Measurements from ENCODE around the gene ZBTB43. TPM values are rescaled to one million over a fixed set of nuclear protein-coding genes. Genes with fewer than 3 reads are reported as not detected.
A peak's percentile ranks its signal among the peaks of the same experiment; 100 is the strongest.
"Not testable (repeated sequence)": the region's sequence is repeated elsewhere in the genome, so short reads cannot be mapped to it uniquely, and the experiment has no call there.

The ZBTB43 gene
- total RNA-seq, 1 donor from 2014 or later, result 12.8 TPM

DNA sequence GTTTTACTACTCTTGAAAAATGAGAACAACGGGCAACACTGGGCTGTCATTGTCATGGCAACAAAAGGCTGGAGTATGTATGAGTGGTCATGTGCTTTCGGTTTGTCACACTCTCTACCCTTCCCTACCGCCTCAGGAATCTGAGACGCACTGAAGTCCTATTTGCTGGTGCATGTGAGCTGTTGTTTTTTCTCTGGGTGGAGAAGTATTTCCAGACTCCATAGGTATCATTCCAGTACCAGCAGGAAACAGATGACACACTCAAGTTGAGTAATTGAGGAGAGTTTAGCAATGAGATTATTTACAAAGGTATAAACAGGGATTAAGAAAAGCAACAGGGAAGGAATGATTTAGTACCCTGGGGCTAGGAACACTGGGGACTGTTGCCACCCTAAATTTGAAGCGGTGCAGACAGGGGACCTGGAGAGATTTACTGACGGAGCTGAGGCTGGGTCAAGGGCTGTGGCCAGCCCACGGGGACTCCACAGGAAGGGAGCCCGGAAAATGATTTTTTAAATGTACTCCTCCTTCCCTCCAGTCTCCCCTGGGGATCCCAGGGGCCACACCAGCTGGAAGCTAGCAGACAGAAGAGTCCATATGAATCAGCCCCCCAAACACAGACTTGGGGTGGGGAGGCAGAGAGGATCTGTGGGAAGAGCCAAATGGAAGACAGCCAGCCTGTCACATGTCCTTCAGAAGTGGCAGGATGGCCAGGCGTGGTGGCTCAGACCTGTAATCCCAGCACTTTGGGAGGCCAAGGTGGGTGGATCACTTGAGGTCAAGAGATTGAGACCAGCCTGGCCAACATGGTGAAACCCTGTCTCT lies 13.2 kb upstream of the ZBTB43 start:
- peak; percentile 82 for ATAC-seq

DNA sequence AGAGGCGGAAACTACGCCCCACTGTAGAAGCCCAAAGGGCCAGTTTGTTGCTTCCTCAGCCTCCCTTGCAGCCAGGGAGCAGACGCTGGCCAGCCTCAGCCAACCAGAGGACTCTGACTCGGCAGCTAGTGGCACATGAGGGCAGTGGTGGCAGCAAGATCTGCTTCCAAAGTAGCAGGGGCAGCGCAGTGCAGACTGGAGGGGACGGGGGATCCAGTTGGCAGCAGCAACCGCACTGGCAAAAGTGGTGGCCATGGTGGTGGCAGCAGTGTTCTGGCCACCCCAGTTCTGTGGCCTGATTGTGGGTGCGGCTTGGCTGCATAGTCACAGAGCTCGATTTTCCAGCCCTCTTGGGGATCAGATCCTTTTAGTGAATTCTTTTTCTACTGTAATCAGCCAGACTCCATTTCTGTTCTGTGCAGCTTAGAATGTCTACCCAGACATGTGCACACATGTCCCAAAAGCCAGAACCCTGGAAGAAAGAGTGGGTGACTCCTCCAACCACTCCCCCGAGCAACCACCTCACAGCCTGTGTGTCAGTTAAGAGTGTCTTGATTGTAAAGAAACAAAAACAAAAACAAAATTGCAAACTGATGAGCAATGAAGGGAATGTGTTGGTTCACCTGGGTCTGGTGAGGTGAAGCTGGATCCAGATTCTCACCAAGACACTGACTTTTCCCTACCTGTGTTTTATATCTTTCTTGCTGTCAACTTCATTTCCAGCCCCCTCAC lies 11.0 kb upstream of the ZBTB43 start:
- ATAC-seq, result peak; percentile 66

DNA sequence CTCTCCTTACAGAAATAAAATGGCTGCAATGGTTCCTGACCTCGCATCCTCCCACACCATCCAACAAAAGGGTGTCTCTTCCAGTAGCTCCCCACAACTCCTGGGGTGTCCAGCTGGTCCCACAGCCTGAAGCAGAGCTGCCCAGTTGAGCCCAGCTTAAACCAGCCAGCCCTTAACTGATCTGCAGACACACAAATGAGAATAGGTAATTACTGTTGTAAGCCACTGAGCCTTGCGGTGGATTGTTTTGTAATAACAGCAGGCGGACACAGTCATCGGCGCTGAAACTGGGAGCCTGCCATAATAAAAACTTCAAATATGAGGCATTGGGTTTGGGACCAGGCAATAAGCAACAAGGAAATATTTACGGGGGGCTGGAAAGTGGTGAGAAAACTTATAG lies 10.4 kb upstream of the ZBTB43 start:
- peak; percentile 24 for ATAC-seq

DNA sequence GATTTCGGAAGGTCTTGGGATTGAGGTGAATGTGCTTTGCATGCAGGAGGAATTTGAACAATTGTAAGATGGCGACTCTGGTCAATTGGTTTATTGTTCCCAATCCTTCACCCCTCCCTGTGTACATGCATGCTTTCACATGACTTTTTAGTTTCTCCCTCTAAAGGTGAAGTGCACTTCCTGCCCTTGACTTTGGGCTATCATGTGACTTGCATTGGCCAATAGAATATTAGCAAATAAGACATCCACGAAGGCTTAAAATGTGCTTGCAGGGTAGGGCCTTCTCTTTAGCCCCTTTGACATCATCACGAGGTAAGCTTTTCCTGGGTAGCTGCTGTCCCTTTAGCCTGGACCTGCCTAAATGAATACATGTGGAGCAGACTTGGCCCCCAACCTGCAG lies 8.1 kb upstream of the ZBTB43 start:
- ATAC-seq, result no peak

DNA sequence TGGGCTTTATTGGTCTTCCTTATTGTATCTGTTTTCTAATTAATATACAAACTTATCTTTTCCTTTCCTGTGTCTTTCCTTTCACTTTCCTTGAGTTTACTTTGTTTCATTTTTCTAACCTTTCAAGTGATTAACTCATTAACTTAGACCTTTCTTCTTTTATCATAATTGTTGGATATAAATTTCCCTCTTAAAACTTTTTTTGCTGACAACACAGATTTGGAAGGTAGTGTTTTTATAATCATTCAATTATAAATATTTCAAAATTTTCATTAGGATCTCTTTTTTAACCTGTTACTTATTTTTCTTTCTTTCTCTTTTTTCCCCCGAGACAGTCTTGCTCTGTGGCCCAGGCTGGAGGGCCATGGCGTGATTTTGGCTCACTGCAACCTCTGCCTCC lies 6.9 kb upstream of the ZBTB43 start:
- no peak for ATAC-seq

DNA sequence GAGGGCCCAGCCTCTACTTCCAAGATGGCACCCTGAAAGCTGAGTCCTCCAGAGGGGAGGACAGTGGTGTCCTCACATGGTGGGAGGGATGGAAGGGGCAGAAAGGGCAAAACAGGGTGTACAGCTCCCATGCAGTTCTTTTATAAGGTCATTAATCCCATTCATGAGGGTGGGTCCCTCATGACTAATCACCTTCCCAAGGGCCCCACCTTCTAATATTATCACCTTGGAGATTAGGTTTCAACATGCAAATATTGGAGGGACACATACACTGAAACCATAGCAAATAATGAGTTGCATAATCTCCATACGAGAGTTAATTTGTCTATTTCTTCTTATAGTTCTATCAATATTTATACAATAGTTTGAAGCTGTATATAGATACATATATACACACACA lies 5.8 kb upstream of the ZBTB43 start:
- no peak for ATAC-seq

DNA sequence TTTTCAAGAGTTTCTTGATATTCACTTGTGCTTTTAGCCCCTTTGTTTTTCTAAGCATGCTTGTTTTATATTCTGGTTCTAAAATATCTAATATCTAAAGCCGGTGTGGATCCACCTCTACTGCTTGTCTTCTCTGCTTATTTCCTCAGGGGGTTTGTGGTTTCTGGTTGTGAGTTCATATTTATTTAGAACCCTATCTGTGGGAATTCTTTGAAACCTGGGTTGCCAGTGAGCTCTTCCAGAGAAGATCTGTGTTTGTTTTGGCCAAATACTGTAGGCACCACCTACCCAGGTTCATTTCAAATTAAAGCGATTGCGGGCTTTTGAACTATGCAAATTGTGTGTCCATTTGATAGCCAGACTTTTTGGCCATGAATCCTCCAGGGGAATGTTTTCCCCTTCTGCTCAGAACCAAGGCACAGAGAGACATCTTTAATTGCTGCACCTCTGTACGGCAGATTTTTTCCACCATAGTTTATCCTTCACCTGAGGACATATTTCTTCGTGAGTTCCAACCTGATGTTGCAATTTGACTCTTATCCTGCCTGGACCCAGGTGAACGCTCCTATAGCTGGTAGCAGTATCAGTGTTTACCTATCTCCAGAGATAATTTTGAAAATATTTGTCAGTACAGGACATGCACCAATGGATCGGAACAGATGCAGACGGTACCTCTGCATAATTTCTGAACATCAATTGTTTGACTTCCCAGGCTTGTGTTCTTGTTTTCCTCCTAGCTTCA lies 2.4 kb upstream of the ZBTB43 start:
- no peak for ATAC-seq

DNA sequence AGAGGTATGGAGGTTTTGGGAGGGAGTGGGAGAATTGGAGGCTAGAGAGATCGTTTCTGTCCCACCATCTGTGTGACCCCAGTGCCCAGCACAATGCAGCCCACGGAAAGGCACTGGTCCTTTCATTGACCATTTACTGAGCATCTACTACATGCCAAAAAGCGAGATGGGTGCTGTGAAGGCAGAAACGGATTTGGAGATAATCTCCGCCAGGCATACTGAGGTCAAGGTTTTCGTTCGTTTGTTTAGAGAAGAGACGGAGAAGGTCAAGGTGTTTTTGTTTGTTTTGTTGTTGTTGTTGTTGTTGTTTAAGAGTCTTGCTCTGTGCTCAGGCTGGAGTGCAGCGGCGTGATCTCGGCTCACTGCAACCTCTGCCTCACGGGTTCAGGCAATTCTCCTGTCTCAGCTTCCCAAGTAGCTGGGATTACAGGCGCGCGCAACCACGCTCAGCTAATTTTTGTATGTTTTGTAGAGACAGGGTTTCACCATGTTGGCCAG lies 593 bp upstream of the ZBTB43 start:
- ATAC-seq, result no peak

DNA sequence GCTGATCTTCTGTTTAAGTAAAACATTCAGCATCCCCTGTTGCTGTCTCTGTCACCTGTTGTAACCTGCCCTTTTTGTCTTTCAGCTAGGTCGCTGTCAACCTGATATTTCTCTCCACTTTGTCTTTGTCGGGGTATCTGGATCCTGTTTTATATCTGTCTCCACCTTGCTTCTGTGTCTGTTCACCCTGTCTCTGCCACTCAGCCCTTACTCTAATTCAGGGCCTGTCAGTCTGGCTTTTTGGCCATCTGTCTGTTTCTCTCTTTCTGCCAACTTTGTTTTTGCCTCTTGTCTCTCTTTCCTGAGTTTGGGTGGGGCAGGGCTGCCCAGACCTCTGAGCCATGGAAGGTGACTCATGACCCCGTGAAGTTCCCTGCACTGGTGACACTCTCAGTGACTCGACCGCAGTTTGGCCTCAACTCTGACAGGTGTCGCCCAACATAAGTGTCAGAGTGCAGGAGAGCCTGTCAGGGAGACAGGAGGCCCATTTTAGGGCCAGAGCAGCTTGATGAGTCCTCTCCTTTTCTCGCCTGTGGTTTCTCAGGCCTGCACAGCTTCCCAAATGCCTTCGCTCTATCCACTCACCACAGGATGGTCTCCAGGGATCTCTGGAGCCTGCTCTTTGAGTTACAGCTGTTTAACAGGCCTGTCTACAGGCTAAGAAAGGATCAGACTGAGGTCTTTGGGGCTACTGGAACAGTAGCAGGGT lies 868 bp downstream of the ZBTB43 start:
- ATAC-seq, result peak; percentile 94

DNA sequence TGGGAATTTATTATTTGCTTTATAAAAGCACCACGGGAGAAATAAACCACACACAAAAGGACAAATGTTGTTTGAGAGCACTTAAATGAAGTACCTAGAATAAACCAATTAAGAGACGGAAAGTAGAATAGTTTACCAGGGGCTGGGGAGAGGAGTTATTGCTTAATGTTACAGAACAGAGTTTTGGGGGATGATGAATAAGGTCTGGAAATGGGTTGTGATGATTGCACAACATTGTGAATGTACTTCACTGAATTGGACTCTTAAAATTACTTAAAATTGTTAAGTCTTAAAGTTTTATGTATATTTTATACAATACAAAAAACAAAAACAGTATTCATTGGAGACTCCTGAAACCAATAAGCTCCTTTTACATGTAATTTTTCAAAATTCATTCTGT lies 1.5 kb downstream of the ZBTB43 start:
- ATAC-seq, result no peak

DNA sequence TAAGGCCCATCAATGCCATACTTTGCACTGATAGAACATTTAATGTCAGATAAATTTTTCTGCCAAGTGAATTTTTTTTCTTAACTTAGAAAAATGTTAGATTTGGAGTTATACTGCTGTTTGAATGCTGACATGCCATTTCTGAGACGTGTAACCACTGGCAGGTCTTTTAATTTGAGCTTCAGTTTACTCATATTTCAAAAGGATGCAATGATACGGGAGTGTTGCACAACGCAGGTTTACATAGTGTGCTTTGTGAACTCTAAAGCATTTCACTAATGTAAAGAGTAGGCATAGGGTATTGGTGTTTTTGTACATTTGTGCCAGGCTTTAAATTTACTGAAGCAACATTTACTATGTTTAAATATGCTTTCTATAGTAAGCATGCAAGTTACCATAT lies 4.2 kb downstream of the ZBTB43 start:
- no peak for ATAC-seq

DNA sequence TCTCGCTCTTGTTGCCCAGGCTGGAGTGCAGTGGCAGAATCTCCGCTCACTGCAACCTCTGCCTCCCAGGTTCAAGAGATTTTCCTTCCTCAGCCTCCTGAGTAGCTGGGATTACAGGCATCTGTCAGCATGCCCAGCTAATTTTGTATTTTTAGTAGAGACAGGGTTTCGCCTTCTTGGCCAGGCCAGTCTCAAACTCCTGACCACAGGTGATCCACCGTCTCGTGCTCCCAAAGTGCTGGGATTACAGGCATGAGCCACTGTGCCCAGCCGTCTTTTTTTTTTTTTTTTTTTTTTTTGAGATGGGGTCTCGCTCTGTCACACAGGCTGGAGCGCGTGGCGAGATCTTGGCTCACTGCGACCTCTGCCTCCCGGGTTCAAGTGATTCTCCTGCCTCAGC lies 5.4 kb downstream of the ZBTB43 start:
- ATAC-seq, result not testable (repeated sequence)

DNA sequence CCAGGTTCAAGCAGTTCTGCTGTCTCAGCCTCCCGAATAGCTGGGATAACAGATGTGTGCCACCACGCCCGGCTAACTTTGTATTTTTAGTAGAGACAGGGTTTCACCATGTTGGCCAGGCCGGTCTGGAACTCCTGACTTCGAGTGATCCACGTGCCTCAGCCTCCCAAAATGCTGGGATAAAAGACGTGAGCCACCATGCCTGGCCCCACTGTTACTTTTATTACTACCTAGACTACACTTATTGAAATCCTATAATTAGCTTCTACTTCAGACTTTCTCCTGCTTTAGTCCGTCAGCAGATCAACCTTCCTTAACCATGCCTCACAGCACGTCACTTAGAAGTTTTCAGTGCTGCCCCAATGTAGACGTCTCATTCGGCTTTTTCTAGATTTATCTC lies 8.2 kb downstream of the ZBTB43 start:
- no peak for ATAC-seq

DNA sequence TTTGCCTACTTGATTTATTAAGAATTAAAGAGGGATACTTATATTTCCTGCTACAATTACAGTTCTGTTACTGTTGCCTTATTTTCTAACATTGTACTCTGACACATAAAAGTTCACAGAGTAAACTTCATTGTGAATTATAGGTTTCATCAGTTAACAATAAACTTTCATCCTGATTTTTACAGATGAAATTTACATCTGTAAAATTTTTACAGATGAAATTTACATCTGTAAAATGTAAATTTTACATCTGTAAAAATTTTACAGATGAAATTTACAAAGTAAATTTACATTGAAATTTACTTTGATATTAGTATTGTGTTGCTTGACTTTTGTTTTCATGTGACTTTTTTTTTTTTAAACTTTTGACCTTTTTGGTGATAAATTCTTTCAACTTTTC lies 9.3 kb downstream of the ZBTB43 start:
- no peak for ATAC-seq

DNA sequence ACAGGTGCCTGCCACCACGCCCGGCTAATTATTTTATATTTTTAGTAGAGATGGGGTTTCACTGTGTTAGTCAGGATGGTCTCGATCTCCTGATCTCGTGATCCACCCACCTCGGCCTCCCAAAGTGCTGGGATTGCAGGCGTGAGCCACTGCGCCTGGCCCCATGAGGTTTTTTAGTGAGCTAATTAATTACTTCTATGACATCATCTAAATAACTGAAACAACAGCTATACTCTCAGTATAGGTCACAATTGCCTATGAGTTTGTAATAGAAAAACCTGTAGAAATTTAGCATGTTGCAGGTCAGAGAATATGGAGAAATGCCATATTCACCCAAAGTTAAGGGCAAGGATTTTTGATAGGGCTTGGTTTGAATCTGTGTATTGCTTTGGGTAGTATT lies 12.8 kb downstream of the ZBTB43 start:
- not testable (repeated sequence) for ATAC-seq

DNA sequence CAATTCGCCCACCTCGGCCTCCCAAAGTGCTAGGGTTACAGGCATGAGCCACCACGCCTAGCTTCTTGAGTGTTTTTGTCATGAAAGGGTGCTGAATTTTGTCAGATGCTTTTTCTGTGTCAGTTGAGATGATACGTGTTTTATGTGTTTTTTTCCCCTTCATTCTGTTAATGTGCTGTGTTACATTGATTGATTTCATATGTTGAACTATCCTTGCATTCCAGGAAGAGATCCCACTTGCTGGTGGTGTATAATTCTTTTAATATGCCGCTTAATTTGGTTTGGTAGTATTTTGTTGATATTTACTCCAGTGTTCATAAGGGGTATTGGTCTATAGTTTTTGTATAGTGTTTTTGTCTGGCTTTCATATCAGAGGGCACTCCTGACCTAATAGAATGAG lies 13.6 kb downstream of the ZBTB43 start:
- ATAC-seq, result no peak

DNA sequence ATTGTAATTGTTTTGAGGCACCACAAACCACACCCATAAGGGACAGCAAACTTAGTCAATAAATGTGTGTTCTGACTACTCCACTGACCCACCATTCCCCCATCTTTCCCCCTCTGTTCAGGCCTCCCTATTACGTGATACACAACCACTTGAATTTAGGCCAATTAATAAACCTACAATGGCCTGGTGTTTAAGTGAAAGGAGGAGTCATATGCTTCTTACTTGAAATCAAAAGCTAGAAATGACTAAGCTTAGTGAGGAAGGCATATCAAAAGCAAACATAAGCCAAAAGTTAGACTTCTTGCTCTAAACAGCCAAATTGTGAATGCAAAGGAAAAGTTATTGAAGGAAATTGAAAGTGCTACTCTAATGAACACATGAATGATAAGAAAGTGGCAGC lies 14.6 kb downstream of the ZBTB43 start:
- no peak for ATAC-seq

DNA sequence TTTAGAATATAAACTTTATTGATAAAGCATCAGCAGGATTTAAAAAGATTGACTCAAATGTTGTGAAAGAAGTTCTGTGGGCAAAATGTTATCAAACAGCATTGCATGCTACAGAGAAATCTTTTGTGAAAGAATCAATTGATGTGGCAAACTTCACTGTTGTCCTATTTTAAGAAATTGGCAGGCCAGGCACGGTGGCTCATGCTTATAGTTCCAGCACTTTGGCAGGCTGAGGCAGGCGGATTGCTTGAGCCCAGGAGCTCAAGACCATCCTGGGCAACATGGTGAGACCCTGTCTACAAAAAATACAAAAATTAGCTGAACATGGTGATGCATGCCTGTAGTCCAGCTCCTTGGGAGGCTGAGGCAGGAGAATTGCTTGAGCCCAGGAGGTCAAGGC lies 17.4 kb downstream of the ZBTB43 start:
- no peak for ATAC-seq

DNA sequence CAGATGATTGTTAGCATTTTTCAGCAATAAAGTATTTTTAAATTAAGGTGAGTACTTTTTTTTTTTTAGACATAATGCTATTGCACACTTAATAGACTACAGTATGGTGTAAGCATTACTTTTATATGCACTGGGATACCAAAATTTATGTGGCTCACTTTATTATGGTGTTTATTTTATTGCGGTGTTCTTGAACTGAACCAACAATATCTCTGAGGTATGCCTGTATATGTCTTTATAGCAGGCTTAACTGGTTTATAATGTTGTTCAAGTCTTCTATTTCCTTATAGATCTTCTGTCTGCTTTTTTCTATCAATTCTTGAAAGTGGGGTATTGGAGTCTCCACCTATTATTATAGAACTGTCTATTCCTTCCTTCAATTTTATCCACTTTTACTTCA lies 18.0 kb downstream of the ZBTB43 start:
- ATAC-seq, result no peak

DNA sequence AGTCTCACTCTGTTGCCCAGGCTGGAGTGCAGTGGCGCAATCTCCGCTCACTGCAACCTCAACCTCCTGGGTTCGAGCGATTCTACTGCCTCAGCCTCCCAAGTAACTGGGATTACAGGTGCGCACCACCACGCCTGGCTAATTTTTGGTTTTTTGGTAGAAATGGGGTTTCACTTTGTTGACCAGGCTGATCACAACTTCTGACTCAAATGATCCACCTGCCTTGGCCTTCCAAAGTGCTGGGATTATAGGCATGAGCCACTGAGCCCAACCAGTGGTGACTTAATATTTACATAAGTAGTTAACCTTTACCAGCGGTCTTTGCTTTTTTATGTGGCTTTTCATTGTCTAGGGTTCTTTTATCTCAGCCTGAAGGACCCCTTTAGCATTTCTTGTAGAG lies 19.2 kb downstream of the ZBTB43 start:
- ATAC-seq, result not testable (repeated sequence)

DNA sequence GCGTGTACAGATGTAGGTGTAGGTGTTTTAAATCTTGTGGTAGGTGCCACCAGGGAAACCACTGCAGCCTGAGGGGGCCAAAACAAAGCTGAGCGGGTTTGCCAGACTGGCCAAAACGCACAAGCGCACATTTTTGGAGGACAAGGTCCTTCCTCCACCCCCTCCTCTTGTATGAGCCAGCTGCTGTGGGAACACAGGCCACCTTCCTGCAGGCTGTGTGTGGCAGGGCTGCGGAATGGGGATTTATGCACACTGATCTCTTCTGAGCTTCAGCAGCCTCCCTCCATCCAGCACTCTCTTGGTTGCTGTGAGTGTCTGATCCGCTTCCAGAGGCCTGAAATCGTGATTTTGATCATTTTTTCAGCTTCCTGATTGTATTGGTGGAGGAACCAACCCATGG lies 22.4 kb downstream of the ZBTB43 start:
- no peak for ATAC-seq

DNA sequence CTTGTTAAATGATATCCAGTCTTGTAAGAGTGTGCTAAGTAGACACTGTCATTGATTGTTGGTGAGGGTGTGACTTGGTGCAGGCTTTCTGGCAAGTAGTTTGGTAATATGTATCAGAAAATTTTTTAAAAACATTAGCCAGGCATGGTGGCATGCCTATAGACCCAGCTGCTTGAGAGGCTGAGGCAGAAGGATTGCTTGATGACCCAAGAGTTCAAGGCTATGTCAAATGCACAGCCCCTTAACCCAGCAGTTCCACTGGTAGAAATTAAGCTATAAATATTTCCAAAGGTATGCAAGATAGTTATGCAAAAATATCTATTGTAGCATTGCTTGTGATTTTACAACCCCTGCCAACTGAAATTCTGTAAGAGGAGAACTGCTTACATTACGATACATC lies 24.2 kb downstream of the ZBTB43 start:
- ATAC-seq, result no peak

DNA sequence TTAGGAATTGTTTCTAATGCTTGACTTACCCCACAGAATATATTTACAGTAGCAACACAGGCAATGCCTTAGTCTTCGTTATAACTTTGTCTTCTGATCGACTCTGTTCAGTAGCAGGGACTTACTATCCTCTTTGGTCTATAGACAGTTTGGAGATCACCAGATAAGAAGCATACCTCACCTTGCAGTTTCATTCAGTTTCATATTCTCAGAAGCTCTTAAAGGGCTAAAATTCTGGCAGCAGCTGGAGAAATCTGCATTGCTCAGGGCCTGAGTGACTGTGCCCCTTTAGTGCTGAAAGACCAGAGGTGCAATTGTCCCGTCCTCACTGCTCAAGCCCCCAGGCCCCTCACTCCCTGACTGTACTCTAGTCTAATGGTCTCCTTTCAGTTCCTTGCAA lies 26.0 kb downstream of the ZBTB43 start:
- no peak for ATAC-seq

Measured in esophagus mucosa (tissue), 1 donor.